GM19467 (cell line): Measurements from ENCODE around the gene FOXN4.
"Not testable (repeated sequence)": the region's sequence is repeated elsewhere in the genome, so short reads cannot be mapped to it uniquely, and the experiment has no call there.

Experiments
- ATAC-seq: cut with Tn5 transposase; IDR thresholded peaks from one replicate; pipeline ENCODE4 v1.9.1; 2021; ENCODE audit warnings: mild to moderate bottlenecking, moderate library complexity; ENCODE audit not compliant: unreplicated experiment

Gene FOXN4

GRCh38 chr12:109308534-109309380, at the start of gene FOXN4:
FOXN4 (minus strand) TSS chr12:109309284; CDS start chr12:109308321, 963 bp downstream.
- ATAC-seq = no peak

- peak; percentile 60 for ATAC-seq
Observed at GRCh38 chr12:109358154-109358869, 49.2 kb upstream of the FOXN4 start.

GRCh38 chr12:109357032-109357431, 47.9 kb upstream of the FOXN4 start:
- ATAC-seq = no peak

GRCh38 chr12:109356577-109356976, 47.5 kb upstream of the FOXN4 start:
- ATAC-seq = no peak

- no peak for ATAC-seq
Observed at GRCh38 chr12:109352184-109352583, 43.1 kb upstream of the FOXN4 start.

- ATAC-seq = no peak
Observed at GRCh38 chr12:109347589-109347988, 38.5 kb upstream of the FOXN4 start, which contains the start of gene MYO1H. MYO1H (plus strand) TSS chr12:109347900; CDS start chr12:109347961, 61 bp downstream.

- ATAC-seq = no peak
Observed at GRCh38 chr12:109346920-109347319, 37.8 kb upstream of the FOXN4 start.

GRCh38 chr12:109345428-109345827, 36.3 kb upstream of the FOXN4 start:
- no peak for ATAC-seq

- no peak for ATAC-seq
Observed at GRCh38 chr12:109343677-109344076, 34.6 kb upstream of the FOXN4 start.

- no peak for ATAC-seq
Observed at GRCh38 chr12:109336593-109336992, 27.5 kb upstream of the FOXN4 start.

- no peak for ATAC-seq
Observed at GRCh38 chr12:109334887-109335286, 25.8 kb upstream of the FOXN4 start.

GRCh38 chr12:109331301-109331952, 22.3 kb upstream of the FOXN4 start:
- no peak for ATAC-seq

- ATAC-seq = no peak
Observed at GRCh38 chr12:109330282-109331230, 21.5 kb upstream of the FOXN4 start.

GRCh38 chr12:109329686-109330085, 20.6 kb upstream of the FOXN4 start:
- ATAC-seq = no peak

GRCh38 chr12:109329003-109329402, 19.9 kb upstream of the FOXN4 start:
- no peak for ATAC-seq

GRCh38 chr12:109321294-109321693, 12.2 kb upstream of the FOXN4 start:
- not testable (repeated sequence) for ATAC-seq

- ATAC-seq = no peak
Observed at GRCh38 chr12:109310247-109311125, 1.4 kb upstream of the FOXN4 start.

- ATAC-seq = no peak
Observed at GRCh38 chr12:109309381-109310246, 530 bp upstream of the FOXN4 start.
